K562 (cell line): ENCODE measurements around the gene NPC1L1. TPM values are rescaled to one million over a fixed set of nuclear protein-coding genes. Genes with fewer than 3 reads are reported as not detected.
A peak's percentile ranks its signal among the peaks of the same experiment; 100 is the strongest.

Source experiments
- ATAC-seq: fragments of 200-7000 bp; cut with Tn5 transposase; 3 replicates; pipeline ENCODE4 v1.9.1; 2020; ENCODE audit warnings: moderate library complexity
- BruUV-seq: library from RNA; stranded (reverse); fragments of 400-500 nt; replicated peaks from 2 replicates; lab custom pipeline; 2021; lab: Mats Ljungman, UMichigan
- CTCF ChIA-PET: fragments of 300-600 bp; formaldehyde crosslinking; extraction: SDS; loops from one replicate; lab custom pipeline; 2021; ENCODE audit warnings: low intra/inter-chr PET ratio; lab: Yijun Ruan, JAX
- POLR2A ChIA-PET: fragments of 300-600, 350-650 bp; sonication (Branson Sonifier 250); formaldehyde crosslinking; extraction: SDS; loops from one replicate; lab custom pipeline; 2021; ENCODE audit warnings: antibody characterized with exemption, inconsistent platforms; lab: Yijun Ruan, JAX
- DNase-seq, 4 experiments: peaks; one replicate each; pipeline versions ENCODE4 v3.0.0 to v3.0.0-alpha.2; 2011 to 2018; ENCODE audit warnings: low spot score in 3 of 4, mixed read lengths in 3 of 4; ENCODE audit errors: extremely low read depth in 1 of 4
- FAIRE-seq: peaks from 2 replicates; lab custom pipeline; 2011; peaks lifted over from hg19 to GRCh38; lab: Jason Lieb, UNC
- H2AFZ ChIP-seq: 2 replicates; pipeline ENCODE4 v1.6.0; 2011; ENCODE audit warnings: low read depth, low read length, control low read depth, inconsistent platforms
- H3K27ac ChIP-seq: fragments of 200-600 bp; 3 replicates; pipeline ENCODE4 v1.8.0; 2011; ENCODE audit warnings: low read depth, mild to moderate bottlenecking, control low read depth, inconsistent platforms, low read length, moderate library complexity, mixed read lengths; ENCODE audit errors: extremely low read depth
- H3K27me3 ChIP-seq, 2 experiments: fragments of 300-600 bp in 1 of 2; 2 replicates in 1 of 2; 3 replicates in 1 of 2; pipeline versions ENCODE4 v1.6.0 to v1.8.0; 2011; ENCODE audit warnings: inconsistent platforms in 2 of 2, low read length in 2 of 2, mild to moderate bottlenecking in 1 of 2, mixed read lengths in 1 of 2, moderate library complexity in 1 of 2; ENCODE audit not compliant: control insufficient read depth in 2 of 2, insufficient read depth in 2 of 2
- H3K36me3 ChIP-seq: fragments of 300-600 bp; 3 replicates; pipeline ENCODE4 v1.8.0; 2011; ENCODE audit warnings: mild to moderate bottlenecking, low read length, inconsistent platforms; ENCODE audit not compliant: control insufficient read depth, insufficient read depth
- H3K4me1 ChIP-seq, 2 experiments: fragments of 200-600 bp in 1 of 2; replicated peaks in 1 of 2; 2 replicates in 1 of 2; 3 replicates in 1 of 2; pipeline versions ENCODE4 v1.5.1 to v1.8.0; 2011; ENCODE audit warnings: inconsistent platforms in 2 of 2, low read length in 2 of 2, mild to moderate bottlenecking in 1 of 2, mixed read lengths in 1 of 2, moderate library complexity in 1 of 2; ENCODE audit not compliant: control insufficient read depth in 2 of 2, insufficient read depth in 2 of 2
- H3K4me2 ChIP-seq: 2 replicates; pipeline ENCODE4 v1.6.1; 2011; ENCODE audit warnings: low read length, control low read depth, inconsistent platforms, mixed read lengths; ENCODE audit not compliant: insufficient read depth
- H3K4me3 ChIP-seq: fragments of 200-600 bp; sonication (generic), shearing (Covaris generic); 2 replicates; pipeline ENCODE4 v1.5.1; 2016; ENCODE audit warnings: control low read depth, inconsistent platforms
- H3K79me2 ChIP-seq: fragments of 200-600 bp; 3 replicates; pipeline ENCODE4 v1.8.0; 2011; ENCODE audit warnings: low read length, inconsistent platforms; ENCODE audit not compliant: control insufficient read depth, insufficient read depth
- H3K9ac ChIP-seq, 2 experiments: 2 replicates each; pipeline versions ENCODE4 v1.6.0 to v1.6.1; 2011; ENCODE audit warnings: low read depth in 2 of 2, low read length in 2 of 2, control low read depth in 1 of 2, inconsistent platforms in 1 of 2, mild to moderate bottlenecking in 1 of 2, mixed read lengths in 1 of 2; ENCODE audit not compliant: insufficient read depth in 1 of 2
- H3K9me1 ChIP-seq: one replicate; pipeline ENCODE4 v1.6.0; 2011; ENCODE audit warnings: inconsistent platforms, mild to moderate bottlenecking, low read length, moderate library complexity; ENCODE audit not compliant: control insufficient read depth, insufficient read depth
- H3K9me3 ChIP-seq: replicated peaks from 2 replicates; pipeline ENCODE4 v1.5.1; 2011; ENCODE audit warnings: low read depth, low read length, inconsistent platforms; ENCODE audit not compliant: control insufficient read depth, insufficient read depth
- H4K20me1 ChIP-seq: replicated peaks from 2 replicates; pipeline ENCODE4 v1.6.1; 2011; ENCODE audit warnings: low read length, inconsistent platforms, mixed read lengths; ENCODE audit not compliant: control insufficient read depth, insufficient read depth
- E2F3 ChIP-seq: fragments of 250-450 bp; sonication (Bioruptor Pico); IDR thresholded peaks from 2 replicates; pipeline ENCODE4 v1.4.0; 2020; ENCODE audit warnings: mild to moderate bottlenecking
- GTF2B ChIP-seq: IDR thresholded peaks from 2 replicates; pipeline ENCODE4 v1.6.1; 2011; ENCODE audit not compliant: insufficient read length; ENCODE audit errors: extremely low read depth
- STAG1 ChIP-seq: sonication (generic); formaldehyde crosslinking; IDR thresholded peaks from 2 replicates; pipeline ENCODE4 v1.5.0; 2020; ENCODE audit warnings: missing genetic modification reagents, borderline replicate concordance
- ZC3H11A ChIP-seq: IDR thresholded peaks from 2 replicates; pipeline ENCODE4 v1.6.1; 2012; ENCODE audit warnings: low read depth, low read length, improper control_type of control experiment
- ZNF184 ChIP-seq: sonication (generic); formaldehyde crosslinking; IDR thresholded peaks from 2 replicates; pipeline ENCODE4 v1.5.0; 2020; ENCODE audit warnings: missing genetic modification reagents
- WGBS: fragments of 100-300 bp; shearing (Covaris generic); methylation state at CpG from one replicate; pipeline ENCODE4 v1.1.6; 2016; ENCODE audit warnings: low coverage, mixed read lengths; ENCODE audit not compliant: insufficient coverage; ENCODE audit errors: missing lambda C conversion rate; 5-methylcytosine and 5-hydroxymethylcytosine counted together
- in situ Hi-C: fragments of 300-500 bp; cut with MboI; formaldehyde crosslinking; loops from 4 replicates; pipeline ENCODE4 v1.15.0; 2018; ENCODE audit warnings: inconsistent platforms, mixed read lengths
- intact Hi-C: fragments of 100-400 bp; cut with micrococcal nuclease; formaldehyde crosslinking; loops from 2 replicates; pipeline ENCODE4 v1.14.2; 2022
- polyA plus RNA-seq, 8 experiments: library from polyadenylated mRNA; depleted of rRNA in 4 of 8; stranded (reverse) in 5 of 8; unstranded in 3 of 8; fragments of >200 nt; fragmentation: Nextera tagmentation in 2 of 8; fragmentation: Illumina TruSeq in 1 of 8; extraction: Ambion mirVana in 2 of 8; extraction: Trizol in 1 of 8; gene quantifications; 2 replicates each; pipeline versions ENCODE4 v1.2.1 to v1.2.3, GENCODE V29; 2011 to 2014; ENCODE audit warnings: inconsistent platforms in 1 of 8, missing spikeins in 1 of 8
- total RNA-seq, 7 experiments: library from RNA; depleted of rRNA in 6 of 7; stranded (reverse); fragments of >200 nt in 6 of 7; fragmentation: Illumina TruSeq in 2 of 7; extraction: Trizol in 2 of 7; gene quantifications; 2 replicates each; pipeline versions ENCODE4 v1.2.1 to v1.2.3, GENCODE V29; 2011 to 2021; ENCODE audit warnings: low replicate concordance in 1 of 7
- TF ChIP-seq, protein P1 (sequence below): fragments of 450-650 bp; IDR thresholded peaks from 2 replicates; pipeline ENCODE4 v1.6.1; 2017; ENCODE audit warnings: antibody characterized with exemption
- TF ChIP-seq, protein P2 (sequence below): fragments of 450-650 bp; IDR thresholded peaks from 2 replicates; pipeline ENCODE4 v1.6.1; 2018; ENCODE audit warnings: mild to moderate bottlenecking, low read depth; ENCODE audit not compliant: partially characterized antibody

NPC1L1 gene
- total and polyA plus RNA-seq, 9 of the 15 experiments (the other 6 are each of a cell fraction or from before 2014, with no cell fraction given) = 0.01 to 0.18 (median 0.07) TPM; not detected in 4

DNA sequence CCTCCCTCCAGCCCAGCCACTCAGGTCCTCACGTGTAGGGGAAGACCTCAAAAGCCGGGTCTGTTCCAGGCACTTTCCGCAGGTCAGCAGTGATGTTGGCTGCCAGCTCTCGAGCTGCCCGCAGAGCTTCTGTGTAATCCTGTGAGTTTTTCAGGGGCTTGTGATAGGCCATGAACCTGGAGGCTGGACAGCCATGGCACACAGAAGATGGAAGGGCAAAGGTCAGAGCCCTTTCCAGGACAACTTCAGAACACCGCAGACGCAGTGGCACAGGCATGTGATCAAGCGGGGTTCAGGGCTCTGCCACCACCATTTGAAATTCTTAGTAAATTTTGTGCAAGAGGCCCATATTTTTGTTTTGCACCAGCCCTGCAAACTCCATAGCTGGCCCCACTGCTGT, 24.0 kb downstream of the NPC1L1 start:
- no peaks in the 10 kb centered on the region for H4K20me1 ChIP-seq
- no peak for ATAC-seq
- no peak overlapping the region for H3K4me3 ChIP-seq
- BruUV-seq = no TSS peak
- no peak overlapping the region for H3K27ac ChIP-seq
- TF ChIP-seq, protein P1, sequence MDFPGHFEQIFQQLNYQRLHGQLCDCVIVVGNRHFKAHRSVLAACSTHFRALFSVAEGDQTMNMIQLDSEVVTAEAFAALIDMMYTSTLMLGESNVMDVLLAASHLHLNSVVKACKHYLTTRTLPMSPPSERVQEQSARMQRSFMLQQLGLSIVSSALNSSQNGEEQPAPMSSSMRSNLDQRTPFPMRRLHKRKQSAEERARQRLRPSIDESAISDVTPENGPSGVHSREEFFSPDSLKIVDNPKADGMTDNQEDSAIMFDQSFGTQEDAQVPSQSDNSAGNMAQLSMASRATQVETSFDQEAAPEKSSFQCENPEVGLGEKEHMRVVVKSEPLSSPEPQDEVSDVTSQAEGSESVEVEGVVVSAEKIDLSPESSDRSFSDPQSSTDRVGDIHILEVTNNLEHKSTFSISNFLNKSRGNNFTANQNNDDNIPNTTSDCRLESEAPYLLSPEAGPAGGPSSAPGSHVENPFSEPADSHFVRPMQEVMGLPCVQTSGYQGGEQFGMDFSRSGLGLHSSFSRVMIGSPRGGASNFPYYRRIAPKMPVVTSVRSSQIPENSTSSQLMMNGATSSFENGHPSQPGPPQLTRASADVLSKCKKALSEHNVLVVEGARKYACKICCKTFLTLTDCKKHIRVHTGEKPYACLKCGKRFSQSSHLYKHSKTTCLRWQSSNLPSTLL = no peak
- TF ChIP-seq ZC3H11A = no peak
- no peak for TF ChIP-seq STAG1 (CRISPR knock-in tag)
- TF ChIP-seq ZNF184 (CRISPR knock-in tag) = no peak
- no peak for TF ChIP-seq GTF2B
- no peak for TF ChIP-seq E2F3
- TF ChIP-seq, protein P2, sequence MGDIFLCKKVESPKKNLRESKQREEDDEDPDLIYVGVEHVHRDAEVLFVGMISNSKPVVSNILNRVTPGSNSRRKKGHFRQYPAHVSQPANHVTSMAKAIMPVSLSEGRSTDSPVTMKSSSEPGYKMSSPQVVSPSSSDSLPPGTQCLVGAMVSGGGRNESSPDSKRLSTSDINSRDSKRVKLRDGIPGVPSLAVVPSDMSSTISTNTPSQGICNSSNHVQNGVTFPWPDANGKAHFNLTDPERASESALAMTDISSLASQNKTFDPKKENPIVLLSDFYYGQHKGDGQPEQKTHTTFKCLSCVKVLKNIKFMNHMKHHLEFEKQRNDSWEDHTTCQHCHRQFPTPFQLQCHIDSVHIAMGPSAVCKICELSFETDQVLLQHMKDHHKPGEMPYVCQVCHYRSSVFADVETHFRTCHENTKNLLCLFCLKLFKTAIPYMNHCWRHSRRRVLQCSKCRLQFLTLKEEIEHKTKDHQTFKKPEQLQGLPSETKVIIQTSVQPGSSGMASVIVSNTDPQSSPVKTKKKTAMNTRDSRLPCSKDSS = no peak
- TF ChIP-seq, all 486 proteins: peak for 0
- H3K9ac ChIP-seq = no peak overlapping the region
- in situ Hi-C loops = no loop called here
- ChIA-PET POLR2A (interaction anchor here (0.6 kb wide), 1 partner anchor 281 kb away, joined by 4 read pairs; no protein-coding TSS in a partner anchor), CTCF (interaction anchor here (0.7 kb wide), 1 partner anchor 25 kb away, joined by 3 read pairs; no protein-coding TSS in a partner anchor)
- no peak overlapping the region for H3K4me2 ChIP-seq
- H3K27me3 ChIP-seq = peaks cover 0 to 26% of the 10 kb centered on the region in 2 experiments; a peak in 4 of 5 replicates
- H3K36me3 ChIP-seq = no peaks in the 10 kb centered on the region
- H2AFZ ChIP-seq = no peak overlapping the region
- H3K9me3 ChIP-seq = no peaks in the 10 kb centered on the region
- 51% methylated on average over 8 of the region's 8 CpGs for WGBS
- FAIRE-seq (peak; percentile 35), DNase-seq (no peak)
- H3K4me1 ChIP-seq = peaks cover 0 to 9% of the 10 kb centered on the region in 2 experiments; a peak in 2 of 5 replicates
- H3K79me2 ChIP-seq = no peaks in the 10 kb centered on the region
- intact Hi-C loops = no loop called here
- no peaks in the 10 kb centered on the region for H3K9me1 ChIP-seq
